ENCODE data around the gene RARA.

The RARA gene

GRCh38 chr17:40345161-40345993 is 36.4 kb downstream of the RARA start:
- peak in 1 of 2 experiments; percentile 59 for DNase-seq (ENCODE audit: low read depth in 2 of 2)

- no peak for DNase-seq (ENCODE audit: low read depth in 2 of 2)
These were observed 37.2 kb downstream of the RARA start for GRCh38 chr17:40345994-40346764.

- no peak for DNase-seq (ENCODE audit: low read depth in 2 of 2)
These were observed 37.8 kb downstream of the RARA start for GRCh38 chr17:40346765-40347158.

- DNase-seq (ENCODE audit: low read depth in 2 of 2): no peak
These were observed 38.5 kb downstream of the RARA start for GRCh38 chr17:40347319-40348135.

GRCh38 chr17:40348136-40348504 is 39.1 kb downstream of the RARA start:
- no peak for DNase-seq (ENCODE audit: low read depth in 2 of 2)

GRCh38 chr17:40348562-40349476 is 39.8 kb downstream of the RARA start:
- DNase-seq (ENCODE audit: low read depth in 2 of 2): no peak

GRCh38 chr17:40349477-40349894 is 40.5 kb downstream of the RARA start:
- DNase-seq (ENCODE audit: low read depth in 2 of 2): no peak

GRCh38 chr17:40349895-40350688 is 41.1 kb downstream of the RARA start:
- no peak for DNase-seq (ENCODE audit: low read depth in 2 of 2)

- no peak for DNase-seq (ENCODE audit: low read depth in 2 of 2)
These were observed 41.8 kb downstream of the RARA start for GRCh38 chr17:40350689-40351358.

- DNase-seq (ENCODE audit: low read depth in 2 of 2): no peak
These were observed 42.6 kb downstream of the RARA start for GRCh38 chr17:40351359-40352236.

GRCh38 chr17:40352237-40352778 is 43.3 kb downstream of the RARA start:
- DNase-seq (ENCODE audit: low read depth in 2 of 2): no peak

GRCh38 chr17:40352779-40353394 is 43.9 kb downstream of the RARA start:
- no peak for DNase-seq (ENCODE audit: low read depth in 2 of 2)

GRCh38 chr17:40354221-40355122 is 45.5 kb downstream of the RARA start:
- no peak for DNase-seq (ENCODE audit: low read depth in 2 of 2)

- no peak for DNase-seq (ENCODE audit: low read depth in 2 of 2)
These were observed 46.3 kb downstream of the RARA start for GRCh38 chr17:40355123-40355803.

- DNase-seq (ENCODE audit: low read depth in 2 of 2): no peak
These were observed 47.1 kb downstream of the RARA start for GRCh38 chr17:40355804-40356758.
